CD14-positive monocyte (primary cell): ENCODE results near the gene NID2. TPM values are rescaled to one million over a fixed set of nuclear protein-coding genes. Genes with fewer than 3 reads are reported as not detected.

Source experiments
- DNase-seq, 3 donors: peaks; one replicate each; pipeline ENCODE4 v3.0.0-alpha.2; 2011 to 2022
- H2AFZ ChIP-seq: 2 replicates; pipeline ENCODE4 v1.6.0; 2012; ENCODE audit warnings: mild to moderate bottlenecking, low read depth, low read length, inconsistent platforms; ENCODE audit not compliant: insufficient read depth, poor library complexity, severe bottlenecking
- H3K27ac ChIP-seq, 2 donors: 1 replicate in 1 of 2; 2 replicates in 1 of 2; pipeline ENCODE4 v1.5.1; 2012 to 2013; ENCODE audit warnings: low read length in 2 of 2, control low read depth in 1 of 2, inconsistent platforms in 1 of 2, low read depth in 1 of 2, mild to moderate bottlenecking in 1 of 2
- H3K27me3 ChIP-seq, 2 donors: one replicate each; pipeline versions ENCODE4 v1.6.0 to v1.6.1; 2011 to 2013; ENCODE audit warnings: low read length in 2 of 2; ENCODE audit not compliant: control insufficient read depth in 2 of 2, insufficient read depth in 2 of 2
- H3K36me3 ChIP-seq, 2 donors: replicated peaks in 1 of 2; 1 replicate in 1 of 2; 2 replicates in 1 of 2; pipeline versions ENCODE4 v1.5.1 to v1.6.1; 2012 to 2013; ENCODE audit warnings: low read length in 2 of 2, control low read depth in 1 of 2, inconsistent platforms in 1 of 2, mild to moderate bottlenecking in 1 of 2; ENCODE audit not compliant: insufficient read depth in 2 of 2, control insufficient read depth in 1 of 2
- H3K4me1 ChIP-seq, 2 donors: 1 replicate in 1 of 2; 2 replicates in 1 of 2; pipeline versions ENCODE4 v1.5.1 to v1.6.1; 2012 to 2013; ENCODE audit warnings: low read length in 2 of 2, control low read depth in 1 of 2, inconsistent platforms in 1 of 2, mild to moderate bottlenecking in 1 of 2, moderate library complexity in 1 of 2; ENCODE audit not compliant: insufficient read depth in 2 of 2, control insufficient read depth in 1 of 2
- H3K4me2 ChIP-seq: replicated peaks from 2 replicates; pipeline ENCODE3; 2012; ENCODE audit warnings: low read length, moderate library complexity, mild to moderate bottlenecking; ENCODE audit not compliant: poor library complexity, severe bottlenecking; ENCODE audit errors: extremely low read depth
- H3K4me3 ChIP-seq, 3 experiments: fragments of 200-600 bp in 1 of 3; sonication (generic) in 1 of 3; replicated peaks in 1 of 3; 1 replicate in 2 of 3; 2 replicates in 1 of 3; pipeline ENCODE4 v1.5.1; 2011 to 2013; ENCODE audit warnings: low read length in 3 of 3, mild to moderate bottlenecking in 3 of 3, control low read depth in 2 of 3, low read depth in 2 of 3, inconsistent platforms in 1 of 3, moderate library complexity in 1 of 3
- H3K79me2 ChIP-seq: 2 replicates; pipeline ENCODE4 v1.6.0; 2012; ENCODE audit warnings: mild to moderate bottlenecking, control low read depth, inconsistent platforms, low read length, moderate library complexity; ENCODE audit not compliant: insufficient read depth
- H3K9ac ChIP-seq: 2 replicates; pipeline ENCODE4 v1.6.0; 2017; ENCODE audit warnings: low read length, mild to moderate bottlenecking; ENCODE audit not compliant: insufficient read depth, poor library complexity, severe bottlenecking
- H3K9me3 ChIP-seq, 2 donors: replicated peaks in 1 of 2; 1 replicate in 1 of 2; 2 replicates in 1 of 2; pipeline versions ENCODE4 v1.5.1 to v1.6.1; 2012 to 2013; ENCODE audit warnings: low read length in 2 of 2, control low read depth in 1 of 2; ENCODE audit not compliant: control insufficient read depth in 1 of 2, insufficient read depth in 1 of 2
- H4K20me1 ChIP-seq: 2 replicates; pipeline ENCODE4 v1.6.0; 2012; ENCODE audit warnings: mild to moderate bottlenecking, low read length, control low read depth, moderate library complexity; ENCODE audit not compliant: insufficient read depth
- H3K27ac Mint-ChIP-seq, 7 donors: one replicate each; pipeline ENCODE4 v1.8.0; 2020; ENCODE audit warnings: mild to moderate bottlenecking in 7 of 7, mixed read lengths in 7 of 7, moderate library complexity in 6 of 7, inconsistent platforms in 2 of 7
- H3K27me3 Mint-ChIP-seq, 3 donors: one replicate each; pipeline ENCODE4 v1.8.0; 2021 to 2022; ENCODE audit warnings: low read depth in 3 of 3, mild to moderate bottlenecking in 3 of 3, mixed read lengths in 3 of 3, moderate library complexity in 3 of 3, inconsistent platforms in 1 of 3
- H3K36me3 Mint-ChIP-seq, 2 donors: one replicate each; pipeline ENCODE4 v1.8.0; 2020; ENCODE audit warnings: mixed read lengths in 2 of 2, inconsistent platforms in 1 of 2, mild to moderate bottlenecking in 1 of 2
- H3K4me1 Mint-ChIP-seq: one replicate; pipeline ENCODE4 v1.8.0; 2020; ENCODE audit warnings: mild to moderate bottlenecking, mixed read lengths
- H3K4me3 Mint-ChIP-seq, 2 donors: one replicate each; pipeline ENCODE4 v1.8.0; 2020; ENCODE audit warnings: mild to moderate bottlenecking in 2 of 2, mixed read lengths in 2 of 2, moderate library complexity in 1 of 2
- H3K9me3 Mint-ChIP-seq, 7 donors: one replicate each; pipeline ENCODE4 v1.8.0; 2020 to 2022; ENCODE audit warnings: mixed read lengths in 7 of 7, mild to moderate bottlenecking in 6 of 7, moderate library complexity in 6 of 7, inconsistent platforms in 2 of 7
- whole genome bisulfite sequencing: methylation state at CpG from one replicate; pipeline ENCODE4 v1.1.5; 2013; ENCODE audit warnings: missing lambda C conversion rate; ENCODE audit not compliant: insufficient coverage; 5-methylcytosine and 5-hydroxymethylcytosine counted together
- intact Hi-C, 2 donors: fragments of 100-400 bp; cut with micrococcal nuclease; formaldehyde crosslinking; loops; one replicate each; pipeline versions ENCODE4 v1.15.0 to v1.15.1; 2023
- polyA plus RNA-seq, 3 donors: library from polyadenylated mRNA; depleted of rRNA in 1 of 3; unstranded in 2 of 3; stranded (reverse) in 1 of 3; fragments of 300-500 nt in 2 of 3; fragments of >200 nt in 1 of 3; fragmentation: Illumina TruSeq in 2 of 3; gene quantifications; 1 replicate in 2 of 3; 2 replicates in 1 of 3; pipeline ENCODE4 v1.2.3, GENCODE V29; 2012 to 2021
- TF ChIP-seq, protein P1 (sequence below): fragments of 200-600 bp; IDR thresholded peaks from one replicate; pipeline ENCODE4 v1.8.0; 2022; ENCODE audit warnings: antibody characterized with exemption, mild to moderate bottlenecking

The NID2 gene
- polyA plus RNA-seq, 3 donors, result not detected

DNA sequence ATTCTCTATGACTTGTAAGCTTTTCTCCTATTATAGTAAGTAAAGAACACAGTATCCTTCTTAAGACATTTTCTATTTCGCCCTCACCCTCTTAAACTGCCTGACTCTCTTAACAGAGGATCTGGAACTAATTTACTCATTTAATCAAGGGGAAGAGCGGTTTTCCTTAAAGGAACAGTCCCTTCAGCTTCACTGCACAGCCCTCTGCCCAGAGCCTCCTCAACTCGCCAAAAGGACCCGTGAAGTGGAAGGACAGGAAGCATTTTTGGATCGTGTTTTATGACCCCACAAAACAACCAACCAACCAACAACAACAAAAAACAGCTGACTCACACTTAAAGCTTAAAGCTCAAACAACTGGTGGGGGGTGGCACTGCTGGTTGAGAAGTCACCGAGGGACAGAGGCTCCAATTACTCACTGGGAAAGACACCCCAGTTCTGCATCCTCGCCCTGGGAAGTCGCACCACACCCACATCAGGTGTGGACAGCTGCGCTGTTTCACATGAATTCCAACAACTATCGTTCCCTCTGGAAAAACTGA lies 35.7 kb downstream of the NID2 start:
- no peaks in the 10 kb centered on the region for H3K36me3 ChIP-seq
- H3K79me2 ChIP-seq, result no peaks in the 10 kb centered on the region
- H3K4me2 ChIP-seq, result no peak overlapping the region
- H3K36me3 Mint-ChIP-seq, result no peaks in the 10 kb centered on the region
- H3K27ac Mint-ChIP-seq, result no peak overlapping the region
- intact Hi-C loops, result no loop called here
- TF ChIP-seq, protein P1, sequence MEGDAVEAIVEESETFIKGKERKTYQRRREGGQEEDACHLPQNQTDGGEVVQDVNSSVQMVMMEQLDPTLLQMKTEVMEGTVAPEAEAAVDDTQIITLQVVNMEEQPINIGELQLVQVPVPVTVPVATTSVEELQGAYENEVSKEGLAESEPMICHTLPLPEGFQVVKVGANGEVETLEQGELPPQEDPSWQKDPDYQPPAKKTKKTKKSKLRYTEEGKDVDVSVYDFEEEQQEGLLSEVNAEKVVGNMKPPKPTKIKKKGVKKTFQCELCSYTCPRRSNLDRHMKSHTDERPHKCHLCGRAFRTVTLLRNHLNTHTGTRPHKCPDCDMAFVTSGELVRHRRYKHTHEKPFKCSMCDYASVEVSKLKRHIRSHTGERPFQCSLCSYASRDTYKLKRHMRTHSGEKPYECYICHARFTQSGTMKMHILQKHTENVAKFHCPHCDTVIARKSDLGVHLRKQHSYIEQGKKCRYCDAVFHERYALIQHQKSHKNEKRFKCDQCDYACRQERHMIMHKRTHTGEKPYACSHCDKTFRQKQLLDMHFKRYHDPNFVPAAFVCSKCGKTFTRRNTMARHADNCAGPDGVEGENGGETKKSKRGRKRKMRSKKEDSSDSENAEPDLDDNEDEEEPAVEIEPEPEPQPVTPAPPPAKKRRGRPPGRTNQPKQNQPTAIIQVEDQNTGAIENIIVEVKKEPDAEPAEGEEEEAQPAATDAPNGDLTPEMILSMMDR, result no peak
- H3K4me3 Mint-ChIP-seq, result no peak overlapping the region
- H3K9me3 Mint-ChIP-seq, result peaks cover 0 to 4% (median 0%) of the 10 kb centered on the region in 7 donors
- no peaks in the 10 kb centered on the region for H4K20me1 ChIP-seq
- H3K27ac ChIP-seq, result no peak overlapping the region
- peaks cover 1 to 6% (median 3%) of the 10 kb centered on the region in 3 donors for H3K27me3 Mint-ChIP-seq
- H3K9ac ChIP-seq, result no peak overlapping the region
- no peaks in the 10 kb centered on the region for H3K9me3 ChIP-seq
- H3K4me1 ChIP-seq, result no peaks in the 10 kb centered on the region
- peaks cover 2% of the 10 kb centered on the region for H3K4me1 Mint-ChIP-seq
- H3K4me3 ChIP-seq, result no peak overlapping the region
- H2AFZ ChIP-seq, result no peak overlapping the region
- DNase-seq, result no peak
- no peaks in the 10 kb centered on the region for H3K27me3 ChIP-seq
- WGBS, result no CpG with 5 or more reads among the region's 10 CpGs

DNA sequence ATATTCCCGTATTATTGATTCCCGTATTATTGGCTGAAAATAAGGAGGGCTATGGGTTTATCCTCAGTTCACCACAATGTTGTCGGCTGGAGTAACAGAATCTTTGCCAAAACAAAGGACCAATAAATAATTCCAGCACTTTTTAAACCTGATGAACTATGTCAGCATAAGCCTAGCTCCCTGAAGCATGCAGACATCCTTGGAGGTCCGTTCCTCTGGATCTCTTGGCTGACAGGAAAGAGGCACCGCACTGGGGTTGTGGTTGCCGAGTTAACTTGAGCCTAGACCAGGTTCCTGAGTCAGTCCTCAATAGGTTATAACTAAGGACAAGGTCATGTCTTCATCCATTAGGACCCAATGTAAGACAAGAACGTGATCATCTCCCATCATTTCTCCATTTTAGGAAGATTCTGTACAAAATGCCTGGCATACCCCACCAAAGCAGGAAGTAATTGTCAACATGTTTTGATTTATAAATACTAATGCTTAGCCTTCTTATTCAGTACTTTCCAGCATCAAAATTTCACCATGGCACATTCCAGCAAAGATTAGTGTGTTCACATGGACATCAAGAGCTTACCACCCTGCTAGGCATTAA lies 36.6 kb downstream of the NID2 start:
- Mint-ChIP-seq H3K27ac (no peak overlapping the region), H3K36me3 (no peaks in the 10 kb centered on the region), H3K4me1 (peaks cover 2% of the 10 kb centered on the region), H3K4me3 (no peak overlapping the region), H3K9me3 (peaks cover 0 to 4% (median 2%) of the 10 kb centered on the region in 7 donors), H3K27me3 (peaks cover 1 to 7% (median 5%) of the 10 kb centered on the region in 3 donors)
- Histone ChIP-seq H3K4me3 (no peak overlapping the region), H3K36me3 (no peaks in the 10 kb centered on the region), H3K79me2 (no peaks in the 10 kb centered on the region), H3K9me3 (no peaks in the 10 kb centered on the region), H2AFZ (no peak overlapping the region), H3K4me2 (no peak overlapping the region), H3K27ac (no peak overlapping the region), H4K20me1 (no peaks in the 10 kb centered on the region), H3K9ac (no peak overlapping the region), H3K4me1 (no peaks in the 10 kb centered on the region), H3K27me3 (no peaks in the 10 kb centered on the region)
- WGBS, result 50% methylated on average over 3 of the region's 7 CpGs
- intact Hi-C loops, result no loop called here
- TF ChIP-seq, protein P1, result no peak
- no peak for DNase-seq
